ENCODE measurements around the gene EML6.

DNA sequence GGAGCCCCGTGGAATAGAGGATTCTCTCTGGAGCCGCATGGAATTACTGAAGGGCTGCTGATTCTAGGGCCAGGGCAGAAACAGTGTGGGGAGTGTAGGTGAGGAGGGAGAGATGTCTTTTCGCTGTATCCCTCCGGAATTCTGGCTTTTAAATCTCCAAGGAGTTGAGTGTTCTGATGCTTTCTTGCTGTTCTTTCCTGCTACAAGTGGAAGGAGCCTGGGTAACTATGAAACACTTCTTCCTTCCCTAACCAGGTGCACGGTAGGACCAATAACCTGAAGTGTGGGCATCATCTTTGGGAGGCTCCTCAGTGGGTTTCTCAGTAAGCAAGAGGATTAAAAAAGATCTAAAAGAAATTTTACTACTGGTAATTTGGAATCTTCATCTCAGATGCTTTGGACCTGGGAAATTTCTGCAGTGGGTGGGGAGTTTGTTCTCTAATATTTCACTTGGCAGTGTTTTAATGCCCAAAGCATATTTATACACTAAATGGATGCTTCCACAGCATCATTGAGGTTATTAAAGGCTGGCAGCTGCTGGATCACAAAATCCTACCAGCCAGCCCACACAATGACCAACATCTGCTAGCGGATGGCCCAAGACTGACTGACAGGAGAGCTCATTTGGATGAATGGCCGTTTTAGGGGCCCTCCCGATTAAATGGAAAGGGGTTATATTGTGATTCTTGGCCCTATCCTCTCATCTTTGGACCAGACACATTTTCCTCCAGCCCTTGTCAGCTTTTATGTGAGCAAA, 2.1 kb downstream of the EML6 start:
- TF ChIP-seq, protein P1, sequence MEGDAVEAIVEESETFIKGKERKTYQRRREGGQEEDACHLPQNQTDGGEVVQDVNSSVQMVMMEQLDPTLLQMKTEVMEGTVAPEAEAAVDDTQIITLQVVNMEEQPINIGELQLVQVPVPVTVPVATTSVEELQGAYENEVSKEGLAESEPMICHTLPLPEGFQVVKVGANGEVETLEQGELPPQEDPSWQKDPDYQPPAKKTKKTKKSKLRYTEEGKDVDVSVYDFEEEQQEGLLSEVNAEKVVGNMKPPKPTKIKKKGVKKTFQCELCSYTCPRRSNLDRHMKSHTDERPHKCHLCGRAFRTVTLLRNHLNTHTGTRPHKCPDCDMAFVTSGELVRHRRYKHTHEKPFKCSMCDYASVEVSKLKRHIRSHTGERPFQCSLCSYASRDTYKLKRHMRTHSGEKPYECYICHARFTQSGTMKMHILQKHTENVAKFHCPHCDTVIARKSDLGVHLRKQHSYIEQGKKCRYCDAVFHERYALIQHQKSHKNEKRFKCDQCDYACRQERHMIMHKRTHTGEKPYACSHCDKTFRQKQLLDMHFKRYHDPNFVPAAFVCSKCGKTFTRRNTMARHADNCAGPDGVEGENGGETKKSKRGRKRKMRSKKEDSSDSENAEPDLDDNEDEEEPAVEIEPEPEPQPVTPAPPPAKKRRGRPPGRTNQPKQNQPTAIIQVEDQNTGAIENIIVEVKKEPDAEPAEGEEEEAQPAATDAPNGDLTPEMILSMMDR (IDR thresholded peaks at IDR 0.05), result no peak
- TF ChIP-seq POLR2A (IDR thresholded peaks at IDR 0.05), result no peak
